Measurements from ENCODE around the gene SLC7A14. TPM values are rescaled to one million over a fixed set of nuclear protein-coding genes. Genes with fewer than 3 reads are reported as not detected.

SLC7A14 gene
- total RNA-seq, 2 experiments from 2014 or later = not detected

- peaks cover 27% of the 10 kb centered on the region for H3K4me1 Mint-ChIP-seq
- H3K27ac Mint-ChIP-seq = no peak overlapping the region
- peaks cover 2% of the 10 kb centered on the region for H3K27me3 Mint-ChIP-seq
- no peak overlapping the region for H3K4me3 Mint-ChIP-seq
- DNase-seq = no peak
- no peaks in the 10 kb centered on the region for H3K9me3 Mint-ChIP-seq
- ChIA-PET CTCF (interaction anchor here (1.0 kb wide), 1 partner anchor 15 kb away, joined by 3 read pairs; no protein-coding TSS in a partner anchor), POLR2A (no interaction called here)
- no peaks in the 10 kb centered on the region for H3K36me3 Mint-ChIP-seq (ENCODE audit: low read depth)
Measured at GRCh38 chr3:170429050-170429449, 156.8 kb downstream of the SLC7A14 start.

GRCh38 chr3:170428095-170428494 lies 157.8 kb downstream of the SLC7A14 start:
- peaks cover 2% of the 10 kb centered on the region for H3K27me3 Mint-ChIP-seq
- no peak for DNase-seq
- CTCF ChIA-PET = interaction anchor here (1.0 kb wide), 1 partner anchor 14 kb away, joined by 3 read pairs; no protein-coding TSS in a partner anchor
- H3K27ac Mint-ChIP-seq = no peak overlapping the region
- POLR2A ChIA-PET = interaction anchor here (0.7 kb wide), 1 partner anchor 442 kb away, joined by 3 read pairs; the partner anchor contains the start of gene RPL22L1
- H3K9me3 Mint-ChIP-seq = no peaks in the 10 kb centered on the region
- no peaks in the 10 kb centered on the region for H3K36me3 Mint-ChIP-seq (ENCODE audit: low read depth)
- peaks cover 27% of the 10 kb centered on the region for H3K4me1 Mint-ChIP-seq
- no peak overlapping the region for H3K4me3 Mint-ChIP-seq

DNA sequence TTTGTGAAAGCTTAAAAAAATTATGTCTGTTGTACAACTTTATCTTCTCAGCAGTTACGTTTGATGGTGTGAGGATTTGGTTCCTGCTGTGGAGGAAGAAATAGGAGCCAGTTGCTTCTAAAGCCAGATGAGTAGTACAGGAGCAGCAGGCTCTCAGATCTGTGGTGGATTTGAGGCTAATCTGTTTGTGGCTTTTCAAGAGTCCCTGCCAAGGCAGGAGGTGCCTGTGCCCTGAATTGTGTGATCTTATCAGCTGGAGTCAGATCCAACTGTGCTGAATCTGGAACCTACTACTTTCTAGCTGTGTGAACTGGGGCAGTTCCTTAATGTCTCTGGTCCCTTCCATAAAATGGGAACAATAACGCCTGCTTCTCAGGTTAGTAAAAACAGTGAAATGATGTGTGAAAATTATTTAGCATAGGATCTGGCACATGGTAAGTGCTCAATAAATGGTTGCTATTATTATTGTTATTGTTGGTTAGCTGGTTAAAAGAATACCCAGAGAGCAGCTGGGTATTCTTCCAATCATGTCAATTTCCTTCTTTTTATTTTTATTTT lies 159.6 kb downstream of the SLC7A14 start:
- no peaks in the 10 kb centered on the region for H3K9me3 Mint-ChIP-seq
- POLR2A ChIA-PET = interaction anchor here (0.6 to 1.0 kb wide), 2 partner anchors 22 to 46 kb away, joined by 3 to 4 read pairs; no protein-coding TSS in a partner anchor

GRCh38 chr3:170425491-170426239 lies 160.2 kb downstream of the SLC7A14 start:
- DNase-seq = no peak
- H3K9me3 Mint-ChIP-seq = no peaks in the 10 kb centered on the region
- ChIA-PET POLR2A (interaction anchor here (1.0 kb wide), 1 partner anchor 23 kb away, joined by 4 read pairs; no protein-coding TSS in a partner anchor), CTCF (interaction anchor here (1.3 kb wide), 1 partner anchor 12 kb away, joined by 3 read pairs; no protein-coding TSS in a partner anchor)
- peaks cover 5% of the 10 kb centered on the region for H3K27me3 Mint-ChIP-seq
- H3K36me3 Mint-ChIP-seq (ENCODE audit: low read depth) = no peaks in the 10 kb centered on the region
- no peak overlapping the region for H3K4me3 Mint-ChIP-seq
- H3K4me1 Mint-ChIP-seq = peaks cover 27% of the 10 kb centered on the region
- H3K27ac Mint-ChIP-seq = no peak overlapping the region

More for the DNA sequence above, 159.6 kb downstream of the SLC7A14 start:
- no peak for DNase-seq
- Mint-ChIP-seq H3K27ac (no peak overlapping the region), H3K36me3 (ENCODE audit: low read depth) (no peaks in the 10 kb centered on the region), H3K4me1 (peaks cover 27% of the 10 kb centered on the region), H3K4me3 (no peak overlapping the region), H3K27me3 (peaks cover 5% of the 10 kb centered on the region)
- CTCF ChIA-PET = interaction anchor here (1.3 kb wide), 1 partner anchor 12 kb away, joined by 3 read pairs; no protein-coding TSS in a partner anchor

DNA sequence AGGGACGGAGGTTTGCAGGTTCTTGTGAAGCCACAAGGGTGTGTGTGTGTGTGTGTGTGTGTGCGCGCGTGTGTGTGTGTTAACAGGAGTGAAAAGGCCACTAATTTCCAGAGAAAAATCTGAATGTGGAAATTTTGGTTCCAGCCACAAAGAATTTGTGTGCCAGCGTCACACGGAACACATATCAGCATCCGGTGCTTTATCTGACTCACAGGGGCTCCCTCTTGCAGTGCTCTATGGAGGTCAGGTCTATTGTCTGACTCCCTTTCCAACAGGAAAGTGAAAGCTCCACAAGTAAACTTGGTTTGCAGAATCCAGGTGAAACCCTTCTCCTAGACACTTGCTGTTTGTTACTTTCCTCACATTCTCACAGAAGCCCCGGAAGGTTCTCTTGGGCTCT lies 161.0 kb downstream of the SLC7A14 start:
- H3K4me3 Mint-ChIP-seq = no peak overlapping the region
- H3K4me1 Mint-ChIP-seq = peaks cover 31% of the 10 kb centered on the region
- no peaks in the 10 kb centered on the region for H3K9me3 Mint-ChIP-seq
- POLR2A ChIA-PET = no interaction called here
- no peak overlapping the region for H3K27ac Mint-ChIP-seq
- CTCF ChIA-PET = interaction anchor here (1.3 kb wide), 1 partner anchor 11 kb away, joined by 3 read pairs; no protein-coding TSS in a partner anchor
- H3K36me3 Mint-ChIP-seq (ENCODE audit: low read depth) = no peaks in the 10 kb centered on the region
- no peak for DNase-seq
- H3K27me3 Mint-ChIP-seq = peaks cover 12% of the 10 kb centered on the region

DNA sequence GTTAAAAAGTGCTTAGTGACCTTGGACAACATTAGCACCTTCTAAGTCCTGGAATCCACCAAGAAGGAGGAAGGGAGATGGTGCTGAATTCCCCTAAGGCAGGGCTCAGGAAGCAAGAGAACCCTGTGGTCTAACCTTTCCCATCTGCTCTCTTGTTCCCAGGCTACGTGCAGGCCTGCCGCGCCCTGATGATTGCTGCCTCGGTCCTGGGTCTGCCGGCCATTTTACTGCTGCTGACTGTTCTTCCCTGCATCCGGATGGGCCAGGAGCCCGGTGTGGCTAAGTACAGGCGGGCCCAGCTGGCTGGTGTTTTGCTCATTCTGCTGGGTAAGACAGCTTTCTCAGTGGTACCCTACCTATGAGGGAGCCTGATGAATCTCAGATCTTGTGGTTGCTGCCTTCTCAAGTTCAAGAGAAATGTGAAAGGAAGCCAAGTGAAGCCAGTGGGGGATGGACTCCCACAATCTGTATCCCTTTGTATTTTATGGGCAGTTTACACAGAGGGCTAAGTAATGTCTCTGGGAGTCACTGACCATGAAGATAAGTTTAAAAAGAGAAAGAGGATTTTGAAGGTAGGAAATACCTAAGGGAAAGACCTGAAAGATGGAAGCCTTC lies 162.8 kb downstream of the SLC7A14 start:
- CTCF ChIA-PET = no interaction called here
- H3K27me3 Mint-ChIP-seq = peaks cover 26% of the 10 kb centered on the region
- H3K4me1 Mint-ChIP-seq = peaks cover 22% of the 10 kb centered on the region
- H3K36me3 Mint-ChIP-seq (ENCODE audit: low read depth) = peaks cover 2% of the 10 kb centered on the region
- DNase-seq = no peak
- POLR2A ChIA-PET = interaction anchor here (0.5 kb wide), 1 partner anchor 38 kb away, joined by 3 read pairs; no protein-coding TSS in a partner anchor
- H3K9me3 Mint-ChIP-seq = no peaks in the 10 kb centered on the region
- H3K27ac Mint-ChIP-seq = no peak overlapping the region
- H3K4me3 Mint-ChIP-seq = no peak overlapping the region

DNA sequence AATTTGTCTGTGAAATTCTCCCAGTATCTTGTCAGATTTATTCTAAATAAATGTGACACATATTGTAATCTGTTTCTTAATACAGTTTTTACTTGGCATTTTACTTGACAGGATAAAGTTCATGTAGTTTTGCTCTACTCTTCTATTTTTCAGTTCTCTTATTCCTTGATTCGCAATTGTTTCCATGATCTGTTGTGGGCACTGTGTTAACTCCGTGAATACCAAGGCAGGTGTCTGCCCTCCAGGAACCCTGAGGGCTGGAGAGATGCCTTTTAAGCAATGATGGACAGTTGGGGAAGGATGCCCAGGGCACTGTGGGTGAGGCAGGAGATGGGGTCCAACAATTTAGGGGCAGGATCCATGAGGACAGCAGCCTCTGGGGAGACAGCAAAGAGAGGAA lies 164.1 kb downstream of the SLC7A14 start:
- Mint-ChIP-seq H3K4me1 (peaks cover 22% of the 10 kb centered on the region), H3K27me3 (peaks cover 36% of the 10 kb centered on the region), H3K4me3 (no peak overlapping the region), H3K36me3 (ENCODE audit: low read depth) (peaks cover 2% of the 10 kb centered on the region), H3K9me3 (no peaks in the 10 kb centered on the region), H3K27ac (no peak overlapping the region)
- POLR2A ChIA-PET = no interaction called here
- CTCF ChIA-PET = no interaction called here
- no peak for DNase-seq

- Mint-ChIP-seq H3K9me3 (no peaks in the 10 kb centered on the region), H3K27ac (no peak overlapping the region), H3K4me1 (peaks cover 19% of the 10 kb centered on the region), H3K36me3 (ENCODE audit: low read depth) (peaks cover 2% of the 10 kb centered on the region), H3K4me3 (no peak overlapping the region), H3K27me3 (peaks cover 41% of the 10 kb centered on the region)
- POLR2A ChIA-PET = no interaction called here
- no peak for DNase-seq
- CTCF ChIA-PET = no interaction called here
Measured at GRCh38 chr3:170421111-170421641, 164.7 kb downstream of the SLC7A14 start.

- POLR2A ChIA-PET = no interaction called here
- H3K27ac Mint-ChIP-seq = no peak overlapping the region
- no peak overlapping the region for H3K4me3 Mint-ChIP-seq
- H3K36me3 Mint-ChIP-seq (ENCODE audit: low read depth) = peaks cover 2% of the 10 kb centered on the region
- no peaks in the 10 kb centered on the region for H3K9me3 Mint-ChIP-seq
- H3K27me3 Mint-ChIP-seq = peaks cover 45% of the 10 kb centered on the region
- CTCF ChIA-PET = no interaction called here
- no peak for DNase-seq
- peaks cover 14% of the 10 kb centered on the region for H3K4me1 Mint-ChIP-seq
Measured at GRCh38 chr3:170420307-170420821, 165.5 kb downstream of the SLC7A14 start.

DNA sequence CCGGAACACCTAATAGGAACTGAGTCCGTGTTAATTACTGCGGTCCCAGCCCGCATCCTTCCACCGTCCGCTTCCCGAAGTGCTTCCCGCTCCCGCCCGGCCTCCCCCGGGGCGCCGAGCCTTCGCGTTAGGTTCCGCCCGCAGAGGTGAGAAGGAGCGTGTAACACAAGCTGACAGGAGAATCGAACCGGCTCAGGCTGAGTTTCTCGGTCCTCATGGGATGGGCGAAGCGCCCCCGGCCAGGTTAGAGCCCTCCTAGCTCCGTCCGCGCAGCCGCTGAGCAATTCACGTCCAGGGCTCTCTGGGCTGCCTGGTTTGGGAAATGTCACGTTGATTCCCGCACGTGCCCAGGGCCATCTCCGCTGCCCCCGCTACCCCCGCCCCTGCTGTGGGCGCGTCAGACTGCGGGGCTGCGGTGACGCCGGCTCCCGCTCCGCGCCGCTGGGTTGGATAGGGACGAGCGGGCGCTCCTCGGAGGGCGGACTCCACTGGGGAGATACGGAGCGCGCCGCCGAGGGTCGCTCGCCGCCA lies 166.3 kb downstream of the SLC7A14 start:
- Mint-ChIP-seq H3K4me1 (peaks cover 12% of the 10 kb centered on the region), H3K4me3 (no peak overlapping the region), H3K36me3 (ENCODE audit: low read depth) (peaks cover 2% of the 10 kb centered on the region), H3K27ac (no peak overlapping the region), H3K27me3 (peaks cover 45% of the 10 kb centered on the region), H3K9me3 (no peaks in the 10 kb centered on the region)
- ChIA-PET POLR2A (no interaction called here), CTCF (no interaction called here)
- DNase-seq = no peak

DNA sequence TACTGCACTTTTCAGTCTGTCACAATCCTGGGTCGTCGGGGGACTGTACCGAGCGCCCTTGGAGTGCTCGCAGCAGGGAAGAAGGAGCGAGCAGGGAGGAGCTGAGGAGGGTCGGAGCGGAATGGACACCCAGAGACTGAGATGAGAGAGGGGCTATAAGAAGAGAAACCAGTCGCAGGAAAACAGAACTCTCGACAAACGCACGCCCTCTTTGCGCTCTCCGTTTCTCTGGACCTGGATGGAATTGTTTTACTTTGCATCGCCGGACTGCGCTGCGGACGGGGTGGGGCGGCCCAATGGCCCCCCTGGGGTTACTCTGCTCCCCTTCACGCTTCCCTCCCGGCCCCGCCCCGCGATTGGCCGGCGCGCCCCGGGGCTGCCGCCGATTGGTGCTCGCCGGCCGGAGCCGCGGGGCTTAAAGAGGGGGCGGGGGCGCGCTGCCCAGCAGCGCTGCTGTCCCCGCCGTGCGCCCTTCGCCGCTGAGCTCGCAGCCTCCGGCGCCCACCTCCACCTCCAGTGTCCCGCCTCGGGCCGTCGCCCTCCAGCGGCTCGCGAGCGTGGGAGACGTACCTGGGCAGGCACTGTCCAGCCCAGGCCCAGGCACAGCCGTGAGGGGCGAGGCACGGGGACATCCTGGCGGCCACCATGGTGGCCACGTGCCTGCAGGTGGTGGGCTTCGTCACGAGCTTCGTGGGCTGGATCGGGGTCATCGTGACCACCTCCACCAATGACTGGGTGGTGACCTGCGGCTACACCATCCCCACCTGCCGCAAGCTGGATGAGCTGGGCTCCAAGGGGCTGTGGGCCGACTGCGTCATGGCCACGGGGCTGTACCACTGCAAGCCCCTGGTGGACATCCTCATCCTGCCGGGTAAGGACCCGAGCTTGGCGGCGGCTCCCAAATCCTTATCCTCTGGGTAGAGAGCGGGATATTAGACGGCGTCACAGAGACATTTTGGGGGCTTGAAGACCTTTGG lies 167.2 kb downstream of the SLC7A14 start, which contains the start of gene CLDN11:
TSS of gene CLDN11 (plus strand) at position 447 of the 977 bp plus-strand sequence. CDS start at position 646, 199 bp downstream.
- Mint-ChIP-seq H3K27me3 (peaks cover 45% of the 10 kb centered on the region), H3K4me3 (peak within 1 kb of the TSS; percentile 59), H3K4me1 (peaks cover 12% of the 10 kb centered on the region), H3K36me3 (ENCODE audit: low read depth) (peaks cover 2% of the 10 kb centered on the region), H3K27ac (no peak within 1 kb of the TSS), H3K9me3 (no peaks in the 10 kb centered on the region)
- CTCF ChIA-PET = interaction anchor here (8.5 kb wide), 1 partner anchor 393 kb away, joined by 120 read pairs; no protein-coding TSS in a partner anchor
- POLR2A ChIA-PET = interaction anchor here (1.0 kb wide), 1 partner anchor 654 kb away, joined by 3 read pairs; no protein-coding TSS in a partner anchor
- no peak for DNase-seq

Measured in activated CD4-positive, alpha-beta memory T cell treated with anti-CD3 and anti-CD28 coated beads, Interleukin-2, amount 10 ng/mL, durations not matched to agents 7 days and 5 days (primary cell).